Esophagus muscularis mucosa (tissue), 4 donors: ENCODE data around the gene OR2AG1. TPM values are rescaled to one million over a fixed set of nuclear protein-coding genes. Genes with fewer than 3 reads are reported as not detected.

Experiments
- DNase-seq: peaks from one replicate; pipeline ENCODE4 v3.0.0-alpha.2; 2017; ENCODE audit errors: extremely low spot score
- H3K27ac ChIP-seq, 4 donors: fragments of 200-600 bp; sonication (generic); replicated peaks in 1 of 4; 1 replicate in 3 of 4; 2 replicates in 1 of 4; pipeline ENCODE4 v1.5.1; 2016 to 2019; ENCODE audit warnings: mild to moderate bottlenecking in 1 of 4
- H3K27me3 ChIP-seq, 4 donors: fragments of 200-600 bp; sonication (generic); one replicate each; pipeline versions ENCODE4 v1.5.1 to v1.6.0; 2016 to 2019
- H3K36me3 ChIP-seq, 4 donors: fragments of 200-600 bp; sonication (generic); one replicate each; pipeline ENCODE4 v1.5.1; 2016 to 2019
- H3K4me1 ChIP-seq, 4 donors: fragments of 200-600 bp; sonication (generic); one replicate each; pipeline ENCODE4 v1.5.1; 2016 to 2019
- H3K4me3 ChIP-seq, 4 donors: fragments of 200-600 bp; sonication (generic); 1 replicate in 2 of 4; 2 replicates in 2 of 4; pipeline ENCODE4 v1.5.1; 2016 to 2019; ENCODE audit warnings: mild to moderate bottlenecking in 4 of 4, moderate library complexity in 1 of 4
- H3K9me3 ChIP-seq, 4 donors: fragments of 200-600 bp; sonication (generic); 1 replicate in 3 of 4; 2 replicates in 1 of 4; pipeline ENCODE4 v1.5.1; 2016 to 2019
- CTCF ChIP-seq, 3 experiments: fragments of 200-600 bp in 2 of 3; fragments of 450-650 bp in 1 of 3; sonication (generic) in 2 of 3; IDR thresholded peaks; one replicate each; pipeline ENCODE4 v1.5.1; 2017 to 2019; ENCODE audit warnings: antibody characterized with exemption in 3 of 3, mild to moderate bottlenecking in 2 of 3, moderate library complexity in 1 of 3
- EP300 ChIP-seq: sonication (generic); formaldehyde crosslinking; IDR thresholded peaks from one replicate; pipeline ENCODE4 v1.6.1; 2017; ENCODE audit warnings: antibody characterized with exemption
- POLR2A ChIP-seq: fragments of 450-650 bp; IDR thresholded peaks from one replicate; pipeline ENCODE4 v1.6.1; 2017; ENCODE audit warnings: antibody characterized with exemption, moderate library complexity, mild to moderate bottlenecking, low read depth
- POLR2AphosphoS5 ChIP-seq, 2 donors: sonication (generic); formaldehyde crosslinking; IDR thresholded peaks; one replicate each; pipeline ENCODE4 v1.6.1; 2017; ENCODE audit warnings: antibody characterized with exemption in 2 of 2
- WGBS: methylation state at CpG from one replicate; pipeline ENCODE4 v1.1.5; 2018; 5-methylcytosine and 5-hydroxymethylcytosine counted together
- intact Hi-C: fragments of 100-400 bp; cut with DNase I; formaldehyde crosslinking; loops from one replicate; pipeline ENCODE4 v1.15.1; 2023
- total RNA-seq, 4 donors: library from RNA; depleted of rRNA; stranded (reverse); fragments of >200 nt; gene quantifications; one replicate each; pipeline versions ENCODE4 v1.1.0 to v1.2.1, GENCODE V29; 2016

OR2AG1 gene
- total RNA-seq, 4 donors from 2014 or later = not detected

GRCh38 chr11:6825231-6825744 lies 42.5 kb downstream of the OR2AG1 start:
- Histone ChIP-seq H3K27ac (no peak overlapping the region), H3K9me3 (no peaks in the 10 kb centered on the region), H3K36me3 (no peaks in the 10 kb centered on the region), H3K4me3 (no peak overlapping the region), H3K4me1 (no peaks in the 10 kb centered on the region), H3K27me3 (no peaks in the 10 kb centered on the region)
- DNase-seq = no peak
- no peak for TF ChIP-seq POLR2A
- no peak for TF ChIP-seq POLR2AphosphoS5 (IDR thresholded peaks at IDR 0.05)
- no peak for TF ChIP-seq CTCF (IDR thresholded peaks at IDR 0.05)
- TF ChIP-seq EP300 = no peak
- intact Hi-C loops = no loop called here
- WGBS = 81% methylated on average over 7 of the region's 7 CpGs

- Histone ChIP-seq H3K36me3 (no peaks in the 10 kb centered on the region), H3K4me3 (no peak overlapping the region), H3K4me1 (no peaks in the 10 kb centered on the region), H3K27ac (no peak overlapping the region), H3K9me3 (no peaks in the 10 kb centered on the region), H3K27me3 (no peaks in the 10 kb centered on the region)
- TF ChIP-seq POLR2AphosphoS5 (IDR thresholded peaks at IDR 0.05) (no peak), POLR2A (no peak), EP300 (no peak), CTCF (IDR thresholded peaks at IDR 0.05) (no peak)
- no peak for DNase-seq
- intact Hi-C loops = no loop called here
- WGBS = 94% methylated on average over 1 of the region's 1 CpG
Measured at GRCh38 chr11:6828103-6828502, 45.3 kb downstream of the OR2AG1 start.

GRCh38 chr11:6833356-6833755 lies 50.5 kb downstream of the OR2AG1 start:
- Histone ChIP-seq H3K36me3 (no peaks in the 10 kb centered on the region), H3K27ac (no peak overlapping the region), H3K4me3 (no peak overlapping the region), H3K27me3 (no peaks in the 10 kb centered on the region), H3K9me3 (no peaks in the 10 kb centered on the region), H3K4me1 (no peaks in the 10 kb centered on the region)
- no peak for DNase-seq
- 76% methylated on average over 5 of the region's 6 CpGs for WGBS
- intact Hi-C loops = no loop called here
- TF ChIP-seq POLR2A (no peak), CTCF (IDR thresholded peaks at IDR 0.05) (no peak), POLR2AphosphoS5 (IDR thresholded peaks at IDR 0.05) (no peak), EP300 (no peak)

GRCh38 chr11:6834021-6834420 lies 51.2 kb downstream of the OR2AG1 start:
- intact Hi-C loops = no loop called here
- Histone ChIP-seq H3K36me3 (no peaks in the 10 kb centered on the region), H3K4me3 (no peak overlapping the region), H3K27me3 (no peaks in the 10 kb centered on the region), H3K27ac (no peak overlapping the region), H3K4me1 (no peaks in the 10 kb centered on the region), H3K9me3 (no peaks in the 10 kb centered on the region)
- DNase-seq = no peak
- TF ChIP-seq POLR2AphosphoS5 (IDR thresholded peaks at IDR 0.05) = no peak
- no peak for TF ChIP-seq POLR2A
- TF ChIP-seq CTCF (IDR thresholded peaks at IDR 0.05) = no peak
- TF ChIP-seq EP300 = no peak
- WGBS = 67% methylated on average over 1 of the region's 1 CpG

Other genes starting within 250 kb of the OR2AG1 start
- 10 to 100 TPM; 12.4 to 34.0 (median 27.0) TPM for gene RRP8, start 179.4 kb upstream of the OR2AG1 start, total RNA-seq
- gene ILK, start 179.2 kb upstream of the OR2AG1 start, total RNA-seq = 100 to 1,000 TPM; 481 to 652 (median 606) TPM
- gene TAF10, start 170.8 kb upstream of the OR2AG1 start, total RNA-seq = 10 to 100 TPM; 24.2 to 51.1 (median 43.4) TPM
- 10 to 100 TPM; 44.4 to 71.5 (median 54.9) TPM for gene TPP1, start 163.6 kb upstream of the OR2AG1 start, total RNA-seq
- 10 to 100 TPM; 27.0 to 60.9 (median 34.0) TPM for gene DCHS1, start 127.2 kb upstream of the OR2AG1 start, total RNA-seq
- 10 to 100 TPM; 13.3 to 22.9 (median 19.4) TPM for gene MRPL17, start 99.7 kb upstream of the OR2AG1 start, total RNA-seq
- gene OR2AG2, start 11.0 kb upstream of the OR2AG1 start, total RNA-seq = not detected
- gene OR6A2, start 16.7 kb downstream of the OR2AG1 start, total RNA-seq = under 1 TPM in 1 of 4 donors, not detected in 3; 0.06 TPM
- gene OR10A5, start 62.7 kb downstream of the OR2AG1 start, total RNA-seq = not detected
- not detected for gene OR10A2, start 80.0 kb downstream of the OR2AG1 start, total RNA-seq
- gene OR10A4, start 93.6 kb downstream of the OR2AG1 start, total RNA-seq = not detected
- not detected for gene OR2D2, start 109.5 kb downstream of the OR2AG1 start, total RNA-seq
- gene OR2D3, start 138.0 kb downstream of the OR2AG1 start, total RNA-seq = not detected
- under 1 TPM; under 0.01 to 0.19 (median 0.17) TPM for gene ZNF215, start 143.4 kb downstream of the OR2AG1 start, total RNA-seq
- 1 to 10 TPM; 1.3 to 3.3 (median 1.9) TPM for gene ZNF214, start 237.3 kb downstream of the OR2AG1 start, total RNA-seq
- not detected for gene NLRP14, start 237.5 kb downstream of the OR2AG1 start, total RNA-seq